ENCODE results near the gene SH3GL1. TPM values are rescaled to one million over a fixed set of nuclear protein-coding genes. Genes with fewer than 3 reads are reported as not detected.
A peak's percentile ranks its signal among the peaks of the same experiment; 100 is the strongest.

The SH3GL1 gene
- total RNA-seq, 1 donor from 2014 or later = 95.3 TPM

DNA sequence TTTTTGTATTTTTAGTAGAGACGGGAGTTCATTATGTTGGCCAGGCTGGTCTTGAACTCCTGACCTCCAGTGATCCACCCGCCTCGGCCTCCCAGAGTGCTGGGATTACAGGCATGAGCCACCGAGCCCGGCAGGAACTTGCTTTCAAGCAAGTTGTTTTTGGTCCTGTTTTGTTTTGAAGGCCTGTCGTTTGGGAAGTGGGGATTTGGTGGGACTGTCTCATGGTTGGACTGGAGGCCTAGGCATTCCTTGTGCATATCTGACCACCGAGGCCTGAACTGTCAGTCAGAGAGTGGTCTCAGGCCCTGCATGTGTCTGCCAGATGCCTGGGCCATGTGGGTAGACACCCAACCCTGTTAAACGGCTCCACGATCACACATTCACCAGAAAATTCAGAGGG, 30.9 kb upstream of the SH3GL1 start:
- Mint-ChIP-seq H3K9me3 (no peaks in the 10 kb centered on the region), H3K4me1 (no peaks in the 10 kb centered on the region), H3K27me3 (ENCODE audit: low read depth) (no peaks in the 10 kb centered on the region), H3K4me3 (no peak overlapping the region), H3K36me3 (ENCODE audit: low read depth) (peaks cover 15% of the 10 kb centered on the region), H3K27ac (ENCODE audit: unreplicated experiment) (no peak overlapping the region)
- TF ChIP-seq, protein P1, sequence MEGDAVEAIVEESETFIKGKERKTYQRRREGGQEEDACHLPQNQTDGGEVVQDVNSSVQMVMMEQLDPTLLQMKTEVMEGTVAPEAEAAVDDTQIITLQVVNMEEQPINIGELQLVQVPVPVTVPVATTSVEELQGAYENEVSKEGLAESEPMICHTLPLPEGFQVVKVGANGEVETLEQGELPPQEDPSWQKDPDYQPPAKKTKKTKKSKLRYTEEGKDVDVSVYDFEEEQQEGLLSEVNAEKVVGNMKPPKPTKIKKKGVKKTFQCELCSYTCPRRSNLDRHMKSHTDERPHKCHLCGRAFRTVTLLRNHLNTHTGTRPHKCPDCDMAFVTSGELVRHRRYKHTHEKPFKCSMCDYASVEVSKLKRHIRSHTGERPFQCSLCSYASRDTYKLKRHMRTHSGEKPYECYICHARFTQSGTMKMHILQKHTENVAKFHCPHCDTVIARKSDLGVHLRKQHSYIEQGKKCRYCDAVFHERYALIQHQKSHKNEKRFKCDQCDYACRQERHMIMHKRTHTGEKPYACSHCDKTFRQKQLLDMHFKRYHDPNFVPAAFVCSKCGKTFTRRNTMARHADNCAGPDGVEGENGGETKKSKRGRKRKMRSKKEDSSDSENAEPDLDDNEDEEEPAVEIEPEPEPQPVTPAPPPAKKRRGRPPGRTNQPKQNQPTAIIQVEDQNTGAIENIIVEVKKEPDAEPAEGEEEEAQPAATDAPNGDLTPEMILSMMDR (conservative IDR thresholded peaks at IDR 0.05) = no peak
- no peak for DNase-seq (ENCODE audit: low read depth, low spot score)

DNA sequence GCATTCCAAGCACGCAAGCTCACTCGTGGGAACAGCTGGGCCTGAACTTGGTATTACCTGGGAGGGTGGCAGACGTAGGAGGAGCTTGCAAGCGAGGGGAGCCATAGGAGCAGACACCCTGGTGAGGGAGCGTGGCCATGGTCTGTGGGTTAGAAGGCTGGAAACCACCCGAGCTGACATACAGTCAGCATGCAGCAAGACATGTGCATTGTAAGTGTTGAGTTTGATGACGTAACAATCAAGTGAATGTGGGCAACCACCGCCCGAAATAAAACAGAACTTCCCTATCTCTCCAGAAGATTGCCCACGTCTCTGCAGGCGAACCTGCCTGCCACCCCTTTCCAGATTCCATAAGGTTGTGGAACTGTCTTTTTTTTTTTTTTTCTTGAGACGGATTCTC, 30.4 kb upstream of the SH3GL1 start:
- H3K9me3 Mint-ChIP-seq = no peaks in the 10 kb centered on the region
- TF ChIP-seq, protein P1 (conservative IDR thresholded peaks at IDR 0.05) = no peak
- no peak overlapping the region for H3K4me3 Mint-ChIP-seq
- no peaks in the 10 kb centered on the region for H3K4me1 Mint-ChIP-seq
- H3K27ac Mint-ChIP-seq (ENCODE audit: unreplicated experiment) = no peak overlapping the region
- peaks cover 15% of the 10 kb centered on the region for H3K36me3 Mint-ChIP-seq (ENCODE audit: low read depth)
- DNase-seq (ENCODE audit: low read depth, low spot score) = no peak
- H3K27me3 Mint-ChIP-seq (ENCODE audit: low read depth) = no peaks in the 10 kb centered on the region

DNA sequence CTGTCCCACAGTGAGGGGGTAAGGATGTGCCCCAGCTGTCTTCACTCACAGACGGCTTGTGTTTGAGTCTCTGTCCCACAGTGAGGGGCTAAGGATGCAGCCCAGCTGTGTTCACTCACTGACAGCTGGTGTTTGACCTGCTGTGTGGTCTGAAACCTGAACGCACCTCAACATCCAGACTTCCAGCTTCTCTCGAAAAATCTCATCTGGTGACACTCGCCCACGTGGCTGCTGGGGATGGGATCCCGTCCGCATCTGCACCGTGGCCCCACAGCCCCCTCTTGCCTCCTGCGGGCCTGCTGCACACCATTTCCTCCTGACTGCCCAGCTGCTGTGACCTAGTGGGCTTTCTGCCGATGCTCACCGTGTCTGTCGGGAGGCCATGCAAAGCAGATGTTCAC, 29.4 kb upstream of the SH3GL1 start:
- Mint-ChIP-seq H3K4me3 (no peak overlapping the region), H3K27me3 (ENCODE audit: low read depth) (no peaks in the 10 kb centered on the region), H3K9me3 (no peaks in the 10 kb centered on the region), H3K27ac (ENCODE audit: unreplicated experiment) (no peak overlapping the region), H3K36me3 (ENCODE audit: low read depth) (peaks cover 14% of the 10 kb centered on the region), H3K4me1 (no peaks in the 10 kb centered on the region)
- TF ChIP-seq, protein P1 (conservative IDR thresholded peaks at IDR 0.05) = no peak
- no peak for DNase-seq (ENCODE audit: low read depth, low spot score)

DNA sequence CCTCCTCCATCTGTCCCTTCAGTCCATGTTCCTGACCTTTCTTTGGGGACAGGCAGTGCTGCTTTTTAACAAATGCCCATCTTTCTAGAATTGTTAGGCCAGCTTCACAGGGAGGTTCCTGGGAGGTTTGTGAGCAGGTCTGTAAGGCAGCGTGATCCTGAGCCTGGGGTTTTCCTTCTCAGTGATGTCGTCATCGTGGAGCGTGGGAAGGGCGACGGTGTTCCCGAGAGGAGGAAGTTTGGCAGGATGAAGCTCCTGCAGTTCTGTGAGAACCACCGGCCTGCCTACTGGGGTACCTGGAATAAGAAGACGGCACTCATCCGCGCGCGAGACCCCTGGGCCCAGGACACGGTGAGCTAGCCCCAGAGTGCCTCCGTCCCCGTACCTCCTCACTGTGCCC, 28.9 kb upstream of the SH3GL1 start:
- H3K4me3 Mint-ChIP-seq = no peak overlapping the region
- no peak overlapping the region for H3K27ac Mint-ChIP-seq (ENCODE audit: unreplicated experiment)
- no peak for DNase-seq (ENCODE audit: low read depth, low spot score)
- TF ChIP-seq, protein P1 (conservative IDR thresholded peaks at IDR 0.05) = no peak
- H3K36me3 Mint-ChIP-seq (ENCODE audit: low read depth) = peaks cover 10% of the 10 kb centered on the region
- H3K9me3 Mint-ChIP-seq = no peaks in the 10 kb centered on the region
- H3K4me1 Mint-ChIP-seq = no peaks in the 10 kb centered on the region
- H3K27me3 Mint-ChIP-seq (ENCODE audit: low read depth) = no peaks in the 10 kb centered on the region

DNA sequence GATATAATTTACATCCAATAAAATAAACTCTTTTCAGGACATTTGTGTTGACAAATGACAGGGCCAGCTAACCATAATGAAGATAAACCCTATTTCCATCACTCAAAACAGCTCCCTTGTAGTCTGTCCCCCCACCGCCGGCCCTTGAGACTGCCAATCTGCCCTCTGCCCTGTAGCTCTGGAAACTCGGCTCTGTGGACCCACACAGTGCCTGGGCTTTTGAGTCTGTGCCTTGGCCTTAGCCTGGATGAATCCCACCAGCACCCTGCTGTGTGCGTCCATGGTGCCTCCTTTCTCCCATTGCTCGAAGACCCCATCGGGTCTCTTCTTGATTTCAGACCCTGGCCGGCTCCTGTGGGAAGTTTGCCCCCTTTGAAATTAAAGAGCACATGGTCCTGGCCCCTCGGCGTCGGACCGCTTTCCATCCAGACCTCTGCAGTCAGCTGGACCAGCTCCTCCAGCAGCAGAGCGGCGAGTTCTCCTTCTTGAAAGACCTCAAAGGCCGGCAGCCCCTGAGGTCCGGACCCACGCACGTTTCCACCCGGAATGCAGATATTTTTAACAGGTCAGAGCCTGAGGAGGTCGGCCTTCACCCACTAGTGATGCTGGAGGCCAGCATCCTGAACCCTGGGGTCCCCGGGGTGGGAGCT, 28.1 kb upstream of the SH3GL1 start:
- Mint-ChIP-seq H3K27ac (ENCODE audit: unreplicated experiment) (peak overlapping the region; percentile 43), H3K9me3 (no peaks in the 10 kb centered on the region), H3K4me1 (no peaks in the 10 kb centered on the region), H3K27me3 (ENCODE audit: low read depth) (no peaks in the 10 kb centered on the region), H3K36me3 (ENCODE audit: low read depth) (peaks cover 14% of the 10 kb centered on the region), H3K4me3 (no peak overlapping the region)
- TF ChIP-seq, protein P1 (conservative IDR thresholded peaks at IDR 0.05) = no peak
- no peak for DNase-seq (ENCODE audit: low read depth, low spot score)
